ENCODE measurements around the gene KIAA1671.

GRCh38 chr22:24969560-24970301 lies 17.2 kb downstream of the KIAA1671 start:
- TF ChIP-seq CTCF (IDR thresholded peaks at IDR 0.05) (no peak), POLR2AphosphoS5 (IDR thresholded peaks at IDR 0.05) (peak; percentile 7 to 40), POLR2A (IDR thresholded peaks at IDR 0.05; ENCODE audit: low read depth) (no peak), EP300 (IDR thresholded peaks at IDR 0.05) (no peak)

Data from esophagus muscularis mucosa (tissue), 4 donors.